Keratinocyte (primary cell): Measurements from ENCODE around the gene WDR89. TPM values are rescaled to one million over a fixed set of nuclear protein-coding genes. Genes with fewer than 3 reads are reported as not detected.

Source experiments
- DNase-seq: peaks from one replicate; pipeline ENCODE4 v3.0.0-alpha.2; 2011; ENCODE audit warnings: low read depth, missing footprints, low spot score
- FAIRE-seq: peaks from 2 replicates; lab custom pipeline; 2011; peaks lifted over from hg19 to GRCh38; lab: Jason Lieb, UNC
- H2AFZ ChIP-seq: 2 replicates; pipeline ENCODE4 v1.6.0; 2012; ENCODE audit warnings: low read length, control low read depth, inconsistent platforms; ENCODE audit not compliant: control insufficient read depth
- H3K27ac ChIP-seq: 2 replicates; pipeline ENCODE4 v1.5.1; 2011; ENCODE audit warnings: low read length; ENCODE audit not compliant: control insufficient read depth, insufficient read depth
- H3K27me3 ChIP-seq: 3 replicates; pipeline ENCODE4 v1.6.0; 2011; ENCODE audit warnings: low read length; ENCODE audit not compliant: control insufficient read depth, insufficient read depth; ENCODE audit errors: extremely low read depth
- H3K36me3 ChIP-seq, 2 experiments: 2 replicates in 1 of 2; 3 replicates in 1 of 2; pipeline ENCODE4 v1.5.1; 2011; ENCODE audit warnings: low read length in 2 of 2, mild to moderate bottlenecking in 1 of 2; ENCODE audit not compliant: control insufficient read depth in 2 of 2, insufficient read depth in 2 of 2; ENCODE audit errors: extremely low read depth in 1 of 2
- H3K4me1 ChIP-seq: 3 replicates; pipeline ENCODE4 v1.5.1; 2011; ENCODE audit warnings: low read length; ENCODE audit not compliant: control insufficient read depth, insufficient read depth; ENCODE audit errors: extremely low read depth
- H3K4me2 ChIP-seq: 3 replicates; pipeline ENCODE4 v1.6.0; 2011; ENCODE audit warnings: low read depth, low read length; ENCODE audit not compliant: control insufficient read depth, insufficient read depth; ENCODE audit errors: extremely low read depth
- H3K4me3 ChIP-seq, 3 experiments: fragments of 200-600 bp in 1 of 3; sonication (generic) in 1 of 3; 2 replicates in 2 of 3; 3 replicates in 1 of 3; pipeline ENCODE4 v1.5.1; 2011 to 2016; ENCODE audit warnings: low read length in 3 of 3, mild to moderate bottlenecking in 3 of 3, control low read depth in 2 of 3, inconsistent platforms in 1 of 3, low read depth in 1 of 3, mixed read lengths in 1 of 3, mixed run types in 1 of 3, moderate library complexity in 1 of 3; ENCODE audit not compliant: control insufficient read depth in 2 of 3, insufficient read depth in 2 of 3; ENCODE audit errors: extremely low read depth in 1 of 3
- H3K79me2 ChIP-seq: 2 replicates; pipeline ENCODE4 v1.6.0; 2012; ENCODE audit warnings: low read length; ENCODE audit not compliant: control insufficient read depth, insufficient read depth
- H3K9ac ChIP-seq: 3 replicates; pipeline ENCODE4 v1.6.0; 2011; ENCODE audit warnings: low read length; ENCODE audit not compliant: control insufficient read depth, insufficient read depth; ENCODE audit errors: extremely low read depth
- H3K9me1 ChIP-seq: 3 replicates; pipeline ENCODE4 v1.6.0; 2011; ENCODE audit warnings: low read length; ENCODE audit not compliant: control insufficient read depth, insufficient read depth; ENCODE audit errors: extremely low read depth
- H3K9me3 ChIP-seq: 2 replicates; pipeline ENCODE4 v1.5.1; 2012; ENCODE audit warnings: low read depth, low read length; ENCODE audit not compliant: control insufficient read depth
- H4K20me1 ChIP-seq: 3 replicates; pipeline ENCODE4 v1.6.0; 2011; ENCODE audit warnings: low read length; ENCODE audit not compliant: control insufficient read depth, insufficient read depth; ENCODE audit errors: extremely low read depth
- EZH2 ChIP-seq: IDR thresholded peaks from one replicate; pipeline ENCODE4 v1.6.1; 2012; ENCODE audit warnings: inconsistent platforms, mild to moderate bottlenecking, low read length, moderate library complexity
- dilution Hi-C: fragments of 300-500 bp; cut with MboI; formaldehyde crosslinking; loops from one replicate; pipeline ENCODE4 v1.7.0; 2020; ENCODE audit warnings: low sequenced_read_pairs; ENCODE audit not compliant: extremely low pct_ligation_motif_present
- polyA plus RNA-seq, 5 experiments: library from polyadenylated mRNA; depleted of rRNA in 3 of 5; stranded (reverse) in 3 of 5; stranded (forward) in 1 of 5; unstranded in 1 of 5; fragments of >200 nt; gene quantifications; 1 replicate in 1 of 5; 2 replicates in 3 of 5; 3 replicates in 1 of 5; pipeline versions ENCODE4 v1.2.1 to v1.2.3, GENCODE V29; 2011 to 2012; ENCODE audit warnings: missing spikeins in 2 of 5, low read depth in 1 of 5, low replicate concordance in 1 of 5
- TF ChIP-seq, protein P1 (sequence below), 3 experiments: IDR thresholded peaks in 1 of 3; conservative IDR thresholded peaks in 1 of 3; optimal IDR thresholded peaks in 1 of 3; 2 replicates in 2 of 3; 3 replicates in 1 of 3; pipeline versions ENCODE3 to v1.5.1; 2011; ENCODE audit warnings: low read length in 3 of 3, mild to moderate bottlenecking in 3 of 3, moderate library complexity in 2 of 3, control low read depth in 1 of 3, inconsistent platforms in 1 of 3; ENCODE audit not compliant: insufficient read depth in 2 of 3; ENCODE audit errors: extremely low read depth in 1 of 3

WDR89 gene
- polyA plus RNA-seq, 1 donor (not counting 4 experiments of a cell fraction or from before 2014, with no cell fraction given): 14.3 TPM

DNA sequence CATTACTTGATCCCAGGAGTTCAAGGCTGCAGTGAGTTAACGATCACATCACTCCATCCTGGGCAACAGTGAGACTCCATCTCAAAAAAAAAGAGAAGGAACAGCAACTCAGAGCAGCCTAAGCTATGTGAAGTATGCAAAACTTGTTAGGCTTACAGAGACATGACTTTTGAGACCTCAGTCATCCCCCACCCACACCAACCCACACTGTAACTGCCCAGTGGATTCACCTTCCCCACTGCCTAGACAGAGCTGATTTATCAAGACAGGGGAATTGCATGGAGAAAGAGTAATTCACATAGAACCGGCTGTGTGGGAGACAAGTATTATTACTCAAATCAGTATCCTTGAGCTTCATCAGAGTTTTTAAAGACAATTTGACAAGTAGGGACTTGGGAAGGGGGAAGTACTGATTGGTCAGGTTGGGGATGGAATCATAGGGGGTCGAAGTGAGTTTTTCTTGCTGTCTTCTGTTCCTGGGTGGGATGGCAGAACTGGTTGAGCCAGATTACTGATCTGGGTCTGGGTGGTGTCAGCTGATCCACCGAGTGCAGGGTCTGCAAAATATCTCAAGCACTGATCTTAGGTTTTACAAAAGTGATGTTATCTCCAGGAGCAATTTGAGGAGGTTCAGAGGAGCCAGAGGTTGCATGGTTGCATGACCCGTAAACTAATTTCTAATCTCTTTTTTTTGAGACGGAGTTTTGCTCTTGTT is 6.2 kb upstream of the WDR89 start:
- TF ChIP-seq EZH2: no peak
- TF ChIP-seq, protein P1, sequence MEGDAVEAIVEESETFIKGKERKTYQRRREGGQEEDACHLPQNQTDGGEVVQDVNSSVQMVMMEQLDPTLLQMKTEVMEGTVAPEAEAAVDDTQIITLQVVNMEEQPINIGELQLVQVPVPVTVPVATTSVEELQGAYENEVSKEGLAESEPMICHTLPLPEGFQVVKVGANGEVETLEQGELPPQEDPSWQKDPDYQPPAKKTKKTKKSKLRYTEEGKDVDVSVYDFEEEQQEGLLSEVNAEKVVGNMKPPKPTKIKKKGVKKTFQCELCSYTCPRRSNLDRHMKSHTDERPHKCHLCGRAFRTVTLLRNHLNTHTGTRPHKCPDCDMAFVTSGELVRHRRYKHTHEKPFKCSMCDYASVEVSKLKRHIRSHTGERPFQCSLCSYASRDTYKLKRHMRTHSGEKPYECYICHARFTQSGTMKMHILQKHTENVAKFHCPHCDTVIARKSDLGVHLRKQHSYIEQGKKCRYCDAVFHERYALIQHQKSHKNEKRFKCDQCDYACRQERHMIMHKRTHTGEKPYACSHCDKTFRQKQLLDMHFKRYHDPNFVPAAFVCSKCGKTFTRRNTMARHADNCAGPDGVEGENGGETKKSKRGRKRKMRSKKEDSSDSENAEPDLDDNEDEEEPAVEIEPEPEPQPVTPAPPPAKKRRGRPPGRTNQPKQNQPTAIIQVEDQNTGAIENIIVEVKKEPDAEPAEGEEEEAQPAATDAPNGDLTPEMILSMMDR (optimal IDR thresholded peaks at IDR 0.05 in 1 of 3, IDR thresholded peaks at IDR 0.05 in 1 of 3, conservative IDR thresholded peaks at IDR 0.05 in 1 of 3; ENCODE audit: extremely low read depth in 1 of 3, insufficient read depth in 2 of 3, low read length in 3 of 3): no peak
- H3K4me3 ChIP-seq: no peak overlapping the region
- H3K4me2 ChIP-seq: no peak overlapping the region

DNA sequence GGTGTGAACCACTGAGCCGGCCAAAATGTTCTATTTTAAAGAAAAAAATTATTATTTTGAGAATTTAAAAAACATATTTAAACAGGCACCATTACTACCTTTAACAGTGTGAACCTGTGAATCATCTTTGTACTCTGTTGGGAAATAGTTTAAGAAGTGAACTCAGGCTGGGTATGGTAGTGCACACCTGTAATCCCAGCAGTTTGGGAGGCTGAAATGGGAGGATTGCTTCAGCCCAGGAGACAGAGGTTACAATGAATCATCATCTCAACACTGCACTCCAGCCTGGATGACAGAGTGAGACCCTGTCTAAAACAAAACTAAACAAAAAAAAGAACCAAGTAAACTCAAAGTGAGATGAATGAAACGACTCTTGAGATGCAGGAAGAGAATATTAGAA is 3.1 kb upstream of the WDR89 start:
- Histone ChIP-seq H3K27ac (no peak overlapping the region), H3K4me1 (peaks cover 4% of the 10 kb centered on the region), H3K36me3 (no peaks in the 10 kb centered on the region), H3K4me2 (no peak overlapping the region), H2AFZ (no peak overlapping the region), H3K27me3 (no peaks in the 10 kb centered on the region), H3K9me1 (no peaks in the 10 kb centered on the region), H3K9ac (no peak overlapping the region), H4K20me1 (no peaks in the 10 kb centered on the region), H3K79me2 (peaks cover 3% of the 10 kb centered on the region), H3K4me3 (no peak overlapping the region), H3K9me3 (no peaks in the 10 kb centered on the region)
- FAIRE-seq (no peak), DNase-seq (no peak)
- TF ChIP-seq, protein P1 (optimal IDR thresholded peaks at IDR 0.05 in 1 of 3, IDR thresholded peaks at IDR 0.05 in 1 of 3, conservative IDR thresholded peaks at IDR 0.05 in 1 of 3; ENCODE audit: extremely low read depth in 1 of 3, insufficient read depth in 2 of 3, low read length in 3 of 3): no peak
- TF ChIP-seq EZH2: no peak
- dilution Hi-C loops: no loop called here

More for the DNA sequence above, 6.2 kb upstream of the WDR89 start:
- Histone ChIP-seq H3K79me2 (no peaks in the 10 kb centered on the region), H3K27ac (no peak overlapping the region), H4K20me1 (no peaks in the 10 kb centered on the region), H3K4me1 (peaks cover under 1% of the 10 kb centered on the region), H3K9me1 (no peaks in the 10 kb centered on the region), H2AFZ (no peak overlapping the region), H3K36me3 (no peaks in the 10 kb centered on the region), H3K9ac (no peak overlapping the region), H3K27me3 (no peaks in the 10 kb centered on the region), H3K9me3 (no peaks in the 10 kb centered on the region)
- dilution Hi-C loops: no loop called here
- no peak for FAIRE-seq
- DNase-seq: no peak
